ENCODE data around the gene ULK4.

- TF ChIP-seq CTCF (IDR thresholded peaks at IDR 0.05) (no peak), POLR2A (IDR thresholded peaks at IDR 0.05) (no peak), POLR2AphosphoS5 (IDR thresholded peaks at IDR 0.05) (no peak)
Measured at GRCh38 chr3:41872157-41872556, 89.7 kb downstream of the ULK4 start.
